Calu3 (cell line): ENCODE results near the gene RHBDL1. TPM values are rescaled to one million over a fixed set of nuclear protein-coding genes. Genes with fewer than 3 reads are reported as not detected.

ENCODE experiments used
- BruUV-seq: library from RNA; stranded (reverse); fragments of 400-500 nt; replicated peaks from 2 replicates; lab custom pipeline; 2021; lab: Mats Ljungman, UMichigan
- CTCF ChIA-PET: fragments of 300-600 bp; sonication (Branson Sonifier 250); formaldehyde crosslinking; loops from one replicate; lab custom pipeline; 2022; ENCODE audit warnings: antibody characterized with exemption; lab: Charles Lee
- DNase-seq: peaks from one replicate; pipeline ENCODE4 v3.0.0; 2022
- H3K27ac Mint-ChIP-seq: one replicate; pipeline ENCODE4 v1.8.0; 2022; ENCODE audit warnings: mixed read lengths; ENCODE audit not compliant: unreplicated experiment
- H3K27me3 Mint-ChIP-seq: one replicate; pipeline ENCODE4 v1.8.0; 2022; ENCODE audit warnings: mixed read lengths; ENCODE audit not compliant: unreplicated experiment
- H3K36me3 Mint-ChIP-seq: one replicate; pipeline ENCODE4 v1.8.0; 2022; ENCODE audit warnings: mild to moderate bottlenecking, moderate library complexity, mixed read lengths; ENCODE audit not compliant: insufficient read depth, unreplicated experiment
- H3K4me1 Mint-ChIP-seq: one replicate; pipeline ENCODE4 v1.8.0; 2022; ENCODE audit warnings: mild to moderate bottlenecking, low read depth, mixed read lengths; ENCODE audit not compliant: unreplicated experiment
- H3K4me3 Mint-ChIP-seq: one replicate; pipeline ENCODE4 v1.8.0; 2022; ENCODE audit warnings: mild to moderate bottlenecking, low read depth, moderate library complexity, mixed read lengths; ENCODE audit not compliant: unreplicated experiment
- H3K9me3 Mint-ChIP-seq: one replicate; pipeline ENCODE4 v1.8.0; 2022; ENCODE audit warnings: low read depth, mixed read lengths; ENCODE audit not compliant: unreplicated experiment
- intact Hi-C: fragments of 100-400 bp; cut with micrococcal nuclease; formaldehyde crosslinking; loops from one replicate; pipeline ENCODE4 v1.10.0; 2022; ENCODE audit not compliant: unreplicated experiment
- total RNA-seq: library from RNA; stranded (reverse); gene quantifications from 2 replicates; pipeline ENCODE4 v1.2.3, GENCODE V29; 2022
- TF ChIP-seq, protein P1 (sequence below): fragments of 200-600 bp; IDR thresholded peaks from one replicate; pipeline ENCODE4 v1.8.0; 2022; ENCODE audit warnings: antibody characterized with exemption; ENCODE audit not compliant: unreplicated experiment

RHBDL1 gene
- total RNA-seq, 1 experiment from 2014 or later: 2.6 TPM

DNA sequence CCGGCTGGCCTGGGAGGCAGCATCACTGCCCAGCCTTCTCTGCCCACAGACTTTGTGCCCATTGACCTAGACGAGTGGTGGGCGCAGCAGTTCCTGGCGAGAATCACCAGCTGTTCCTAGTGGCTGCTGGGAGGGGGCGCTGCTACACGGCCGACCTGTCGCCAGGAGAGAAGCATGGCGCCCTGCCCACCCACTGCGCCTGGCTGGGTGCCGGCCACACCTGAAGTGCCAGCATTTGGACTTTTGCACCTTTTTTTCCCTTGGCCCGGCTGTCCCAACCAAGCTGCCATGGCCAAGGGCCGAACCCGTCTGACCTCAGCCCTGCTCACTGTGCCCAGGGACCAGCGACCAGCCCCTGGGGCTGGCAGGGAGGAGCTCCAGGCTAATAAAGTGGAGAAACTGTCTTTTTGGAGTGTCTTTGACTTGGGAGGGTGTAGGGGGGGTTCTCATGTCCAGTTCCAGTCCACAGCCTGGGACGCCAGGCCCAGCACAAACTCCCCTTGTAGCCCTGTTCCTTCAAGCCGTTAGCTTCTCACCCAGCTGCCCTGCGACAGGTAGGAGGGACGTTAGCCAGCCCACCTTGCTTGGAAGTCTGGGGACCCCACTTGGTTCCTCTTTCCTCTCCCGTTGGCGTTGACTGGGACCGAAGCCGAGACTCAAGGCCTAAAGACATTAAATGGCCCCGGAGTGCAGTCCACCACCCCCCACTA, 27.2 kb upstream of the RHBDL1 start:
- Mint-ChIP-seq H3K4me1 (peaks cover 30% of the 10 kb centered on the region), H3K27ac (peak overlapping the region; percentile 82), H3K9me3 (no peaks in the 10 kb centered on the region), H3K4me3 (peak overlapping the region; percentile 77), H3K27me3 (no peaks in the 10 kb centered on the region), H3K36me3 (peaks cover 87% of the 10 kb centered on the region)
- TF ChIP-seq, protein P1, sequence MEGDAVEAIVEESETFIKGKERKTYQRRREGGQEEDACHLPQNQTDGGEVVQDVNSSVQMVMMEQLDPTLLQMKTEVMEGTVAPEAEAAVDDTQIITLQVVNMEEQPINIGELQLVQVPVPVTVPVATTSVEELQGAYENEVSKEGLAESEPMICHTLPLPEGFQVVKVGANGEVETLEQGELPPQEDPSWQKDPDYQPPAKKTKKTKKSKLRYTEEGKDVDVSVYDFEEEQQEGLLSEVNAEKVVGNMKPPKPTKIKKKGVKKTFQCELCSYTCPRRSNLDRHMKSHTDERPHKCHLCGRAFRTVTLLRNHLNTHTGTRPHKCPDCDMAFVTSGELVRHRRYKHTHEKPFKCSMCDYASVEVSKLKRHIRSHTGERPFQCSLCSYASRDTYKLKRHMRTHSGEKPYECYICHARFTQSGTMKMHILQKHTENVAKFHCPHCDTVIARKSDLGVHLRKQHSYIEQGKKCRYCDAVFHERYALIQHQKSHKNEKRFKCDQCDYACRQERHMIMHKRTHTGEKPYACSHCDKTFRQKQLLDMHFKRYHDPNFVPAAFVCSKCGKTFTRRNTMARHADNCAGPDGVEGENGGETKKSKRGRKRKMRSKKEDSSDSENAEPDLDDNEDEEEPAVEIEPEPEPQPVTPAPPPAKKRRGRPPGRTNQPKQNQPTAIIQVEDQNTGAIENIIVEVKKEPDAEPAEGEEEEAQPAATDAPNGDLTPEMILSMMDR: peak; percentile 81
- intact Hi-C loops: no loop called here
- CTCF ChIA-PET: interaction anchor here (0.5 to 2.1 kb wide), 6 partner anchors 12 to 247 kb away, joined by 3 to 6 read pairs (median 4); partner anchors contain the start of genes DECR2, METTL26 and RHOT2
- DNase-seq: peak; percentile 82
- BruUV-seq: no TSS peak

DNA sequence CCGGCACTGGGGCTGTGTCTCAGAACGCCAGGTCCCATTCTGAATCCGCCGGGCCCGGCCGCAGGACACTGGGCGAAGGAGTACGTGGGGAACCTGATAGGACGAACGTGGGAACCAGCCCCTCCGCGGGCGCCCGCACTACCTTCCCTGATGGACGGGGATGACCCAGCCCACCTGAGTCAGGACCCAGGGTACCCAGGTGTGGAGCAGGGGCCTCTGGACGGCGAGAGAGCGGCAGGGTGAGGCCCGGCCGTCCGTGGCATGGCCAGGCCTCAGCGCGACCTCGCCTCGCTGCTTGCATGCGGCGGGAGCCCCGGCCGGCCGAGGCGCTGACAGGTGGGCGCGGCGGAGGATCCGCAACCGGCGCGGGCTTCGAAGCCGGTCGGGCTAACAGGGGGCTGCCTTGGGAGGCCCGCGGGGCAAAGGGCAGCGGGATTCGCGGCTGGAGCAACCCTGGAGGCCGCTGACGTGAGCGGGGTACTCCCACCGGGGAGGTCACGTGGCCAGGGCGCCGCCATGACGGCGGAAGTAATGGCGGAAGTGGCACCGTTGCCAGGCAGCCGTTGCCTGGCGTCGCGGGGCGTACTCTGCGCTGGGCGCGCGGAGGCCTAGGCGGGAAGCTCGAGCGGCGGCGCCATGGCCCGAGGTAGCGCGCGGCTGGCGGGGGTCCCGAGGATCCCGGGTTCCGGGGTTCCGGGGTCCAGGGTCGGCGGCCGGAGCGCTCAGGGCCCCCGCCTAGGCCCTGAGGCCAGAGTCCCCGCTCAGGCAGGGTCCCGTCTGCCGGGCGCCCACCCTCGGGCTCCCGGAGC, 26.5 kb upstream of the RHBDL1 start, which contains the start of gene WDR90:
Gene WDR90 (plus strand): TSS at position 585 of the 809 bp plus-strand sequence. CDS start 52 bp downstream, at position 637.
- CTCF ChIA-PET: interaction anchor here (0.5 to 2.1 kb wide), 6 partner anchors 12 to 77 kb away, joined by 3 to 6 read pairs (median 3); partner anchors contain the start of genes METTL26 and RHOT2
- BruUV-seq: TSS peak; percentile 76
- TF ChIP-seq, protein P1: no peak
- Mint-ChIP-seq H3K27me3 (no peaks in the 10 kb centered on the region), H3K27ac (peak within 1 kb of the TSS; percentile 82), H3K4me1 (peaks cover 23% of the 10 kb centered on the region), H3K36me3 (peaks cover 87% of the 10 kb centered on the region), H3K4me3 (peak within 1 kb of the TSS; percentile 77), H3K9me3 (no peaks in the 10 kb centered on the region)
- peak; percentile 97 for DNase-seq
- intact Hi-C loops: no loop called here

DNA sequence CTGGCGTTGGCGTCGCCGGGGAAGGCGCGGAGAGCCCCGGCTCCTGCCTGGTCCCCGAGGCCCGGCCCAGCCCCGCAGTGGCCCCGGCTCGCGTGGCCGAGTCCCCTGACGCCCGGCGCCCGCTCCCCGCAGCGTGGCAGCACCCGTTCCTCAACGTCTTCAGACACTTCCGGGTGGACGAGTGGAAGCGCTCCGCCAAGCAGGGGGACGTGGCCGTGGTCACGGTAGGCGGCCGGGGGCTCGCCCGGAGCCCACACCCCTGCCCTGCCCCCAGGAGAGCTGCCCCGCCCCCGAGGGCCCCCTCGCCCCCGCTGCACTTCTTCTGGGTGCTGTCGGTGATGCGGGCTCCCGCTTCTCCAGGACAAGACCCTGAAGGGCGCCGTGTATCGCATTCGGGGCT, 25.8 kb upstream of the RHBDL1 start:
- H3K4me3 Mint-ChIP-seq: peak overlapping the region; percentile 77
- H3K27me3 Mint-ChIP-seq: no peaks in the 10 kb centered on the region
- H3K27ac Mint-ChIP-seq: peak overlapping the region; percentile 47
- TF ChIP-seq, protein P1: no peak
- no peaks in the 10 kb centered on the region for H3K9me3 Mint-ChIP-seq
- CTCF ChIA-PET: interaction anchor here (0.5 to 0.9 kb wide), 3 partner anchors 12 to 78 kb away, joined by 3 read pairs; no protein-coding TSS in a partner anchor
- DNase-seq: no peak
- H3K4me1 Mint-ChIP-seq: peaks cover 17% of the 10 kb centered on the region
- intact Hi-C loops: no loop called here
- peaks cover 87% of the 10 kb centered on the region for H3K36me3 Mint-ChIP-seq
- BruUV-seq: TSS peak; percentile 21

DNA sequence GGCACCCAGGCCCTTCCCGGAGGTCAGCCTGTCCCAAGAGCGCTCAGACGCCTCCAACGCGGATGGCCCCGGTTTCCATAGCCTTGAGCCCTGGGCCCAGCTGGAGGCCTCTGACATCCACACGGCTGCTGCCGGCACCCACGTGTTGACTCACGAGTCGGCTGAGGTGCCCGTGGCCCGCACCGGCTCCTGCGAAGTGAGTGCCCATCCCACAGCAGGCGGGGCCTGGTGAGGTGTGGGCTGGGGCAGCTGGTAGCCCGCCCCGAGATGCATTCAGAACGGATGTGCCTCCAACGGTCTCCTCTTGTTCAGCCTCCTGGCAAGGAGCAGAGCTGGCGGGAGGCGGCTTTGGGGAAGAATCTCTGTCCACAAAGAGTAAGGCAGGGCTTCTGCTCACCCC, 23.6 kb upstream of the RHBDL1 start:
- Mint-ChIP-seq H3K27me3 (no peaks in the 10 kb centered on the region), H3K36me3 (peaks cover 72% of the 10 kb centered on the region), H3K9me3 (no peaks in the 10 kb centered on the region), H3K27ac (no peak overlapping the region), H3K4me1 (no peaks in the 10 kb centered on the region), H3K4me3 (no peak overlapping the region)
- TF ChIP-seq, protein P1: no peak
- CTCF ChIA-PET: no interaction called here
- BruUV-seq: no TSS peak
- no peak for DNase-seq
- intact Hi-C loops: no loop called here
